ENCODE data around the gene FAM117A. TPM values are rescaled to one million over a fixed set of nuclear protein-coding genes. Genes with fewer than 3 reads are reported as not detected.

The FAM117A gene
- total and polyA plus RNA-seq, 4 donors, result 3.0 to 9.5 (median 6.3) TPM

DNA sequence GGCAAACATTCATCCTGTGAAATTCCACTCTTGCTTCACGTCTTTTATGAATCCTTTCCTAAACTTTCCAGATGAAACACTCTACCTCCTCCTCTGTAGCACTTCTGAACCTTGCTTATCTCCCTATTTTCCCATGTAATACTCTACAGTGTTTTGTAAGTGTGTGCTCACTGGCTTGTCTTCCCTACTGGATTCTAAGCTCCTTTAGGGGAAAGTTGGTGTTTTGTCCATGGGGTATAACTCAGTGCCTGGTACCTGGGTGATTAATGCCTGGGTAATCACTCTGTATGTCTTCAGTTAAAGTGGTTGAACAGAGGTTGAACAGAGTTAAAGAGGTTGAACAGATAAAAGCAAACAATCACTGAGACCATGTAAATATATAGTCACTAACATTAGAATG is 20.7 kb upstream of the FAM117A start:
- Histone ChIP-seq H3K36me3 (ENCODE audit: control insufficient read depth, insufficient read depth, low read length) (no peaks in the 10 kb centered on the region), H3K4me1 (ENCODE audit: control insufficient read depth, insufficient read depth, low read length) (peaks cover 10% of the 10 kb centered on the region), H3K9me3 (ENCODE audit: control insufficient read depth, insufficient read depth, low read length) (no peaks in the 10 kb centered on the region), H3K4me3 (ENCODE audit: low read depth, low read length) (no peak overlapping the region), H3K27me3 (ENCODE audit: control insufficient read depth, insufficient read depth, low read length) (no peaks in the 10 kb centered on the region), H3K27ac (ENCODE audit: low read depth, low read length) (no peak overlapping the region)
- 100% methylated on average over 1 of the region's 1 CpG for WGBS (ENCODE audit: insufficient coverage)
- no peak for DNase-seq (ENCODE audit: low read depth in 4 of 6, low spot score in 6 of 6)

DNA sequence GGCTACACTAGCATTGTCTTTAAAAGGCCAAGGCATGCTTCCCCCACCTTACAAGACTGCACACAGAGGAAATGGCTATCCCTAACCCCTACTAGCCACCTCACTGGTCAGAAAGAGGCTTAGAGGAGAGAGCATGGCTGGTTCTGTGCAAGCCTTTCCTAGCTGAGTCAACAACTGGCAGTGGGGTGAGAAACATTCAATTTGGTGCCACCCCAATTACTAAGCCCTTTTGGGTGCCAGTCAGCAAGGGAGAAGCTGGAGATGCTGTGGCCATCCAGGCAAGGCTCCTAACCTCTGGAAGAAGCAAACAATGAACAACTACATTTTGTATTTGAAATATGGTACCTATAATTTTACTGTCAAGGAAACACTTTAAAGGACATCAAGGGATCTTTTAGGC is 19.9 kb upstream of the FAM117A start:
- H3K4me3 ChIP-seq (ENCODE audit: low read depth, low read length), result no peak overlapping the region
- no peaks in the 10 kb centered on the region for H3K9me3 ChIP-seq (ENCODE audit: control insufficient read depth, insufficient read depth, low read length)
- H3K27me3 ChIP-seq (ENCODE audit: control insufficient read depth, insufficient read depth, low read length), result no peaks in the 10 kb centered on the region
- DNase-seq (ENCODE audit: low read depth in 4 of 6, low spot score in 6 of 6), result no peak
- no peak overlapping the region for H3K27ac ChIP-seq (ENCODE audit: low read depth, low read length)
- peaks cover 5% of the 10 kb centered on the region for H3K4me1 ChIP-seq (ENCODE audit: control insufficient read depth, insufficient read depth, low read length)
- H3K36me3 ChIP-seq (ENCODE audit: control insufficient read depth, insufficient read depth, low read length), result no peaks in the 10 kb centered on the region

DNA sequence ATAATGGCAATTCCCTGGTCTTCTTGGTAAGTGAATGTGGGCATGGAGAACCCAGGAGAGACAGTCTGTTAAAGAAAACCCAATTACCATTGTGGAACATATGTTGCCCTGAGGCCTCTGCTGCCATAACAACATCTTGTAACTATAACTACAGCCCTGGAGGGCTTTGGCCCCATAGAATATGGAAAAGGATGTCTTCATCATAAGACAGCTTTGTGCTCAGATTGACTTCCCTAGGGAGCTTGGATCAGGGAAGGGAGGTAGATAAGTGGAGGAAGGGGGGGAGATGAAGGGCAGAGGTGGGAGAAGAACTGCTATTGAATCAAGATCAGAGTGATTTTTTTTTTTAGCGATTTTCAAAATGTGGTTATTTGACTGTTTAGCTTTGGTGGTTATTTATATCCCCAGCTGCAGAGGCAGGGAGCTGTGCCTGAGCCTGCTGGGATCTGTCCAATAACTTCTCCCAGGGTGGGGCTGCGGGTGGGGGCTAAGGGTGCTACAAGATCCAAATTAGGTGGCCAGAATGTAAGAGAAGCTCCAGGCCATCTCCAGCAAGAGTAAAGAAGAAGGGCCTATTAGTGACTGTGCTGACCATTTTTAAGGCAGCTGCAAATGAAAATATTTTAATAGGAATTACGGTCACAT is 19.3 kb upstream of the FAM117A start:
- no peaks in the 10 kb centered on the region for H3K36me3 ChIP-seq (ENCODE audit: control insufficient read depth, insufficient read depth, low read length)
- H3K27ac ChIP-seq (ENCODE audit: low read depth, low read length), result no peak overlapping the region
- DNase-seq (ENCODE audit: low read depth in 4 of 6, low spot score in 6 of 6), result peak in 1 of 6 donors; percentile 25
- WGBS (ENCODE audit: insufficient coverage), result 70% methylated on average over 3 of the region's 3 CpGs
- peaks cover 5% of the 10 kb centered on the region for H3K4me1 ChIP-seq (ENCODE audit: control insufficient read depth, insufficient read depth, low read length)
- no peaks in the 10 kb centered on the region for H3K27me3 ChIP-seq (ENCODE audit: control insufficient read depth, insufficient read depth, low read length)
- H3K9me3 ChIP-seq (ENCODE audit: control insufficient read depth, insufficient read depth, low read length), result no peaks in the 10 kb centered on the region
- H3K4me3 ChIP-seq (ENCODE audit: low read depth, low read length), result no peak overlapping the region

DNA sequence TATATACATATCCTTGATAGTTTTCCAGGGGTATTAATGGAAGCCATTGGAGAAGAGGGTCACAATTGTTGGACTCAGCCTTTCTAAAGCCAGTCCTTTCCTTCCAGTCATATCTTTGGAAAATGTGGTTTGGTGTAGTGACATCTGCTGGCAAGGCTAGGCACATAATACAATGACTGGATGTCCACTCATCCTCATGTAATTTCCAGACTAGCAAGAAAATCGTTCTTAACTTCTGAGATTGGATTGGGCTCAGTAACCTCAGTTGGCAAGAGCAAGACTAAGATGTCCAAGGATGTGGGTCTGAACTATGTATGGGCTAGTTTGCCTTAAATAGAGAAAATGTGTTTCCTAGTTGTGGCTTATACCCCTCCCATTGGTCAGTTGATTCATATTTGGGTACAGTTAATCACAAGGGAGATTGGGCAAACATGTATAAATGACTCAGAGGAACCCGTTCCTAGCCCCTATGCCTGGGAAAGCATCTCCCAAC is 15.9 kb upstream of the FAM117A start:
- no CpG with 5 or more reads among the region's 2 CpGs for WGBS (ENCODE audit: insufficient coverage)
- Histone ChIP-seq H3K27me3 (ENCODE audit: control insufficient read depth, insufficient read depth, low read length) (no peaks in the 10 kb centered on the region), H3K36me3 (ENCODE audit: control insufficient read depth, insufficient read depth, low read length) (no peaks in the 10 kb centered on the region), H3K27ac (ENCODE audit: low read depth, low read length) (no peak overlapping the region), H3K4me3 (ENCODE audit: low read depth, low read length) (no peak overlapping the region), H3K9me3 (ENCODE audit: control insufficient read depth, insufficient read depth, low read length) (no peaks in the 10 kb centered on the region), H3K4me1 (ENCODE audit: control insufficient read depth, insufficient read depth, low read length) (peaks cover 22% of the 10 kb centered on the region)
- DNase-seq (ENCODE audit: low read depth in 4 of 6, low spot score in 6 of 6), result peak in 2 of 6 donors; percentile 63 to 82

DNA sequence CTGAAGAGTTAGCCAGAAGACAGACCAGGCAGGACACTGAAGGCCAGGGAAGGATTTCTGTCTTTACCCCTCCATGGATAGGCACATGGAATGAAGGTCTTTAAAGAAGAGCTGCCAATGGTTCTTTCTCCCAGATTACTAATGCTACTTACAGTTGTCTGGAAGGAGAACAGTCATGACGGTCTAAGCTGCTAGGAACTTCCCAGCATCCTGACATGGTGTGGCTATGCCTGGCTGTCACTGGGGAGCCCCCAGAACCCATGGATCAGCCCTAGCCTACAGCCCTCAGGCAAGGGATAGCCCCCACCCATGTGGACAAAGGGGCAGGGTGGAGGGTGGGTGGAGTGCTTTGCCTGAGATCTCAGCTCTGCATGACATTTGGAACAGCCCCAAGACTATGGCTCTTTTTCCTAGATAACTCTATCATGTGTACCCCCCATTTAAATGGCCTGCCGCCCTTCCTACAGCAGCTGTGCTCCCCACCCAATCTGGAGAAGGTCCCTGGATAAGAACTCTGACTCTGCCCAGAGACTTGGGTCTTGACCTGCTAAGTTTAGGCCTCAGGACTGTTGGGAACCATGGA is 15.3 kb upstream of the FAM117A start:
- H3K27ac ChIP-seq (ENCODE audit: low read depth, low read length), result no peak overlapping the region
- H3K4me3 ChIP-seq (ENCODE audit: low read depth, low read length), result no peak overlapping the region
- 100% methylated on average over 1 of the region's 2 CpGs for WGBS (ENCODE audit: insufficient coverage)
- H3K9me3 ChIP-seq (ENCODE audit: control insufficient read depth, insufficient read depth, low read length), result no peaks in the 10 kb centered on the region
- peaks cover 22% of the 10 kb centered on the region for H3K4me1 ChIP-seq (ENCODE audit: control insufficient read depth, insufficient read depth, low read length)
- DNase-seq (ENCODE audit: low read depth in 4 of 6, low spot score in 6 of 6), result no peak
- H3K36me3 ChIP-seq (ENCODE audit: control insufficient read depth, insufficient read depth, low read length), result no peaks in the 10 kb centered on the region
- no peaks in the 10 kb centered on the region for H3K27me3 ChIP-seq (ENCODE audit: control insufficient read depth, insufficient read depth, low read length)

DNA sequence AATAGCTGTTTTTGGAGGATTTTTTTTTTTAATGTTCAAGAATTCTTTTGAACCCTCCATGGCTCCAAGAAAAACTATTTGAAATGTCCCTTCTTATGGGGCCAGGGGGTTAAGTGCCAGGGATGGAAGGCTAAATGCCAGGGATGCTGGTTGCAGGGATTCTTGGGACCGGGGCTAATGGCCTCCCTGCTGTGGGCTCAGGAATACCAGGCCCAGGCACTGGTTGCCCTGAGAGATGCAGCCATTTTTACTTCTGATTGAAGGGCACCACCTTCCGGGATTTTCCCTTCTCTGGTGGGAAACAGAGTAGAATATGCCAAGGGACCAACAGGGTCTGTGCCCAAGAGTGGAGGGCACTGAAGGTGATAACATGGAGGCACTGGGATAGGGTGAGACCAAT is 13.6 kb upstream of the FAM117A start:
- H3K9me3 ChIP-seq (ENCODE audit: control insufficient read depth, insufficient read depth, low read length), result no peaks in the 10 kb centered on the region
- peaks cover 22% of the 10 kb centered on the region for H3K4me1 ChIP-seq (ENCODE audit: control insufficient read depth, insufficient read depth, low read length)
- H3K4me3 ChIP-seq (ENCODE audit: low read depth, low read length), result no peak overlapping the region
- peak in 2 of 6 donors; percentile 61 to 77 for DNase-seq (ENCODE audit: low read depth in 4 of 6, low spot score in 6 of 6)
- no peaks in the 10 kb centered on the region for H3K27me3 ChIP-seq (ENCODE audit: control insufficient read depth, insufficient read depth, low read length)
- H3K27ac ChIP-seq (ENCODE audit: low read depth, low read length), result peak overlapping the region; percentile 11
- H3K36me3 ChIP-seq (ENCODE audit: control insufficient read depth, insufficient read depth, low read length), result no peaks in the 10 kb centered on the region
- 16% methylated on average over 2 of the region's 2 CpGs for WGBS (ENCODE audit: insufficient coverage)

DNA sequence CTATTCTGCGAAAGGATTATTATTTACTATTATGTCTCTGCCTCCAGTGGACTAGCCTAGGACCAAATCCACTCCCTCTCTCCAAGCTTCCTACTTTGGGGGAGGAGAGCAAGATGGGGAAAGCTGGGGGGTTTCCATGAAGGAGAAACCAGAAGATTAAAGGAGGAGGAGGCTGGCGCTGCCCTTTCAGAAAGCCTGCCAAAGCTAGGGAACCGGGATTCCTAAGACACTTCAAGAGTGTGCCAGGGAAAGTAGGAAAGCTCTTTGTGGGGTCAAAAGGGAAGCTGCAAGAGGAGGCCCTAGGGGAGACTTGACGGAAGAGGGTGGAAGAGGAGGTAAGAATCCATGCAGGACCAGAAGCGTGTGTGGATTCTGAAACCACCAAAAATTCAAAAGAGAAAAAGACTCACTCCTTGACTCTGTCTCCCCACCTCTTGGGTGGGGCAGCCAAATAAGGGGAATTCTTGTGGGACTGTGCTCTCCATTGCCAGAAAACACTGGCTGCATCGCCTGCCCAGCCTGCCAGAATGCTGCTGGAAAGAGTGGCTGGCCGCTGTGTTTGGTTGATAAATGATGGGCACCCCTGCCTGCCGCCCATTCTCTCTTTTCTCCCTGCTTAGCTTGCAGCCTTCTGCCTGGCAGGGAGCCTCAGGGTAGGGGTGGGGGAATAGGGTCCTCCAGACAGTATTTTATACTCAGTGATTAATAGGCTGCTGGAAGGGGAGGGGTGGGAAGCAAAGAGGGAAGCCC is 12.8 kb upstream of the FAM117A start:
- Histone ChIP-seq H3K4me3 (ENCODE audit: low read depth, low read length) (no peak overlapping the region), H3K4me1 (ENCODE audit: control insufficient read depth, insufficient read depth, low read length) (peaks cover 22% of the 10 kb centered on the region), H3K36me3 (ENCODE audit: control insufficient read depth, insufficient read depth, low read length) (no peaks in the 10 kb centered on the region), H3K27ac (ENCODE audit: low read depth, low read length) (peak overlapping the region; percentile 37), H3K9me3 (ENCODE audit: control insufficient read depth, insufficient read depth, low read length) (no peaks in the 10 kb centered on the region), H3K27me3 (ENCODE audit: control insufficient read depth, insufficient read depth, low read length) (no peaks in the 10 kb centered on the region)
- WGBS (ENCODE audit: insufficient coverage), result 17% methylated on average over 2 of the region's 8 CpGs
- DNase-seq (ENCODE audit: low read depth in 4 of 6, low spot score in 6 of 6), result peak in 4 of 6 donors; percentile 53 to 91 (median 77)

DNA sequence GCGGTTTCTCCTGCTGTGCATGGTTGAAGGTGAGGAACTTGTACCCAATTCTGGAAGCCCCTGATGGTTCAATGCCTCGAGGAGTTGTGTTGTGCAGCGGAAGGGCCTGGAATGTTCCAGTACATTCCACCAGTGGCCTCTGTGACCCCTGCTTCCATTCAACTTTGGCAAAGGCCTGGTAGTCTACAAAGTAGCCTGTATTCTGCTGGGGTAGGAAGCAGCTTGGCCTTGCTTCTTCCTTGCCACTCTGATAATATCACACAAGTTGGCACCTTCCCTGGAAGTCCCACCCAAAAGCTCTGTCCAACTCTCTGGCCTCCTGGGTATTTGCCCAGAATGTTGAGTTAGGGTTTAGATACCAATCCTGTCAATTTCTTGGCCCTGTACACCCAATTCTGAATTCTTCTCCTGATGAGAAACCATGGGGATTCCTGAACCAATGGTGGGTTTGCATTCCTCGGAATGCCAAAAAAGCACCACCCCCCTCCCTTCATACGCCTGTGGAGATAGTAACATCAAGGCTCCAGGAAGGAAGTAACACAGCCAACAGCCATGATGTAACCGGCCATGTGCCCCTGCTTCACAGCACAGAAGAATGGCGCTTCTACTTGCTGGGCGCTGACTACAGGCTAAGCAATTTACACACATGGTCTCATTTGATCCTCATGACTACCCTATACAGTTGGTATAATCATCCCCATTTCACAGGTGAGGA is 11.8 kb upstream of the FAM117A start:
- WGBS (ENCODE audit: insufficient coverage), result 81% methylated on average over 3 of the region's 8 CpGs
- peaks cover 22% of the 10 kb centered on the region for H3K4me1 ChIP-seq (ENCODE audit: control insufficient read depth, insufficient read depth, low read length)
- no peak for DNase-seq (ENCODE audit: low read depth in 4 of 6, low spot score in 6 of 6)
- H3K27ac ChIP-seq (ENCODE audit: low read depth, low read length), result no peak overlapping the region
- no peaks in the 10 kb centered on the region for H3K9me3 ChIP-seq (ENCODE audit: control insufficient read depth, insufficient read depth, low read length)
- H3K27me3 ChIP-seq (ENCODE audit: control insufficient read depth, insufficient read depth, low read length), result no peaks in the 10 kb centered on the region
- no peak overlapping the region for H3K4me3 ChIP-seq (ENCODE audit: low read depth, low read length)
- no peaks in the 10 kb centered on the region for H3K36me3 ChIP-seq (ENCODE audit: control insufficient read depth, insufficient read depth, low read length)

DNA sequence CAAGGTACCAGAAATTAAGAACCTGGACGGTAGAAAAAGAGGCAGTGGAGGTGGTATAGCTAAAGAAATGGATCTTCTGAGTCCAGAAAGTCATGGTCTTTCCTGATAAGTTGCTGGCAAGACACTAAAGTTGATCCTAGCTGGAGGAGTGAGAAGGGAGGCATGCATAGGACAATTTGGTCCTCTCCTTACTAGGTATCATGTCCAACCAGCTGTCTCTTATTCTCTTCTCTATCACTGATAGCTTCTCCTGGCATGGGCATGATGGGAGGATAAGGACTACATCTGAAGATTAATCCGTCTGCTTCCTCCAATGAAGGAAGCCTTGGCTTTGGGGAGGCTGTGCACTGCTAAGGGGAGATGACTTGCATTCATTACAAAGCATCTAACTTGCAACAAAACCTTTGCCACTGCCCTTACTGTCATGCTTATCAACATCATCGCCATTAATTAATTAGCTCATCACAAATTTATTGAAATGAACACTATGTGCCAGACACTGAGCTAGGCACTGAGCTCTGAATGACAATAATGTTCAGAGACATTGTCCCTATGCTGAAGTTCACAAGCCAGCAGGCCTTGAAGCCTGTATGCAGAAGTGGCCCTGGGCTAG is 3.1 kb upstream of the FAM117A start:
- no peak for DNase-seq (ENCODE audit: low read depth in 4 of 6, low spot score in 6 of 6)
- no peak overlapping the region for H3K27ac ChIP-seq (ENCODE audit: low read depth, low read length)
- no peaks in the 10 kb centered on the region for H3K36me3 ChIP-seq (ENCODE audit: control insufficient read depth, insufficient read depth, low read length)
- no peaks in the 10 kb centered on the region for H3K9me3 ChIP-seq (ENCODE audit: control insufficient read depth, insufficient read depth, low read length)
- WGBS (ENCODE audit: insufficient coverage), result 63% methylated on average over 2 of the region's 3 CpGs
- peaks cover 9% of the 10 kb centered on the region for H3K4me1 ChIP-seq (ENCODE audit: control insufficient read depth, insufficient read depth, low read length)
- H3K27me3 ChIP-seq (ENCODE audit: control insufficient read depth, insufficient read depth, low read length), result peaks cover 9% of the 10 kb centered on the region
- no peak overlapping the region for H3K4me3 ChIP-seq (ENCODE audit: low read depth, low read length)
